Trophoblast cell (in vitro differentiated cells and primary cell): ENCODE measurements around the gene PRTG.

Source experiments
- DNase-seq, 2 donors: peaks; one replicate each; pipeline ENCODE4 v3.0.0-alpha.2; 2016
- H2AFZ ChIP-seq: 2 replicates; pipeline ENCODE4 v1.6.1; 2013; ENCODE audit warnings: low read length, moderate library complexity, mild to moderate bottlenecking; ENCODE audit not compliant: insufficient read depth, poor library complexity
- H2AK5ac ChIP-seq: 2 replicates; pipeline ENCODE4 v1.6.1; 2013; ENCODE audit warnings: mild to moderate bottlenecking, low read length
- H2BK120ac ChIP-seq: 2 replicates; pipeline ENCODE4 v1.6.1; 2013; ENCODE audit warnings: low read length, mild to moderate bottlenecking, moderate library complexity; ENCODE audit not compliant: insufficient read depth, poor library complexity
- H2BK12ac ChIP-seq: 2 replicates; pipeline ENCODE4 v1.6.1; 2013; ENCODE audit warnings: mild to moderate bottlenecking, low read length, moderate library complexity
- H2BK5ac ChIP-seq: 2 replicates; pipeline ENCODE4 v1.6.1; 2013; ENCODE audit warnings: low read length, low read depth, moderate library complexity, mild to moderate bottlenecking; ENCODE audit not compliant: poor library complexity
- H3K14ac ChIP-seq: 2 replicates; pipeline ENCODE4 v1.6.1; 2013; ENCODE audit warnings: mild to moderate bottlenecking, low read length
- H3K18ac ChIP-seq: 2 replicates; pipeline ENCODE4 v1.6.1; 2013; ENCODE audit warnings: mild to moderate bottlenecking, low read length
- H3K23ac ChIP-seq: 2 replicates; pipeline ENCODE4 v1.6.1; 2013; ENCODE audit warnings: low read length
- H3K27ac ChIP-seq: 2 replicates; pipeline ENCODE4 v1.5.1; 2013; ENCODE audit warnings: low read depth, mild to moderate bottlenecking, inconsistent platforms, low read length, moderate library complexity
- H3K27me3 ChIP-seq: 2 replicates; pipeline ENCODE4 v1.6.1; 2013; ENCODE audit warnings: inconsistent platforms, mild to moderate bottlenecking, low read length, moderate library complexity; ENCODE audit not compliant: insufficient read depth
- H3K36me3 ChIP-seq, 2 experiments: 1 replicate in 1 of 2; 2 replicates in 1 of 2; pipeline ENCODE4 v1.6.1; 2013; ENCODE audit warnings: low read length in 2 of 2, mild to moderate bottlenecking in 2 of 2, moderate library complexity in 1 of 2; ENCODE audit not compliant: insufficient read depth in 2 of 2, control insufficient read depth in 1 of 2
- H3K4ac ChIP-seq: 2 replicates; pipeline ENCODE4 v1.6.1; 2013; ENCODE audit warnings: low read depth, mild to moderate bottlenecking, low read length, moderate library complexity
- H3K4me1 ChIP-seq, 2 experiments: 1 replicate in 1 of 2; 2 replicates in 1 of 2; pipeline ENCODE4 v1.6.1; 2013; ENCODE audit warnings: low read length in 2 of 2, mild to moderate bottlenecking in 2 of 2, moderate library complexity in 1 of 2; ENCODE audit not compliant: insufficient read depth in 2 of 2, control insufficient read depth in 1 of 2
- H3K4me2 ChIP-seq: 2 replicates; pipeline ENCODE4 v1.6.1; 2013; ENCODE audit warnings: inconsistent platforms, mild to moderate bottlenecking, low read length, moderate library complexity
- H3K4me3 ChIP-seq: 2 replicates; pipeline ENCODE4 v1.5.1; 2013; ENCODE audit warnings: mild to moderate bottlenecking, low read depth, low read length, inconsistent platforms
- H3K79me1 ChIP-seq: one replicate; pipeline ENCODE4 v1.6.1; 2013; ENCODE audit warnings: low read length
- H3K79me2 ChIP-seq: 2 replicates; pipeline ENCODE4 v1.6.1; 2013; ENCODE audit warnings: low read length, mild to moderate bottlenecking; ENCODE audit not compliant: control insufficient read depth, insufficient read depth, poor library complexity
- H3K9ac ChIP-seq: 2 replicates; pipeline ENCODE4 v1.6.1; 2013; ENCODE audit warnings: mild to moderate bottlenecking, low read length
- H3K9me3 ChIP-seq: 2 replicates; pipeline ENCODE4 v1.6.1; 2013; ENCODE audit warnings: low read depth, mild to moderate bottlenecking, control low read depth, inconsistent platforms, low read length; ENCODE audit not compliant: insufficient read depth
- H4K12ac ChIP-seq: 2 replicates; pipeline ENCODE4 v1.6.1; 2013; ENCODE audit warnings: low read depth, mild to moderate bottlenecking, low read length, moderate library complexity
- H4K8ac ChIP-seq: 2 replicates; pipeline ENCODE4 v1.6.1; 2013; ENCODE audit warnings: low read depth, mild to moderate bottlenecking, low read length, moderate library complexity
- H4K91ac ChIP-seq: one replicate; pipeline ENCODE4 v1.6.1; 2013; ENCODE audit warnings: low read depth, mild to moderate bottlenecking, low read length, moderate library complexity
- WGBS: extraction: QIAGEN DNeasy Blood & Tissue Kit; methylation state at CpG from one replicate; pipeline ENCODE4 v1.1.7; 2013; ENCODE audit warnings: missing lambda C conversion rate; ENCODE audit not compliant: insufficient read length, insufficient coverage; ENCODE audit errors: extremely low coverage; 5-methylcytosine and 5-hydroxymethylcytosine counted together

Gene PRTG

GRCh38 chr15:55618387-55618786 lies 124.6 kb downstream of the PRTG start:
- H3K23ac ChIP-seq, result no peak overlapping the region
- no CpG with 5 or more reads among the region's 4 CpGs for WGBS
- no peak for DNase-seq
- H3K79me1 ChIP-seq, result no peaks in the 10 kb centered on the region
- no peak overlapping the region for H2BK120ac ChIP-seq
- no peak overlapping the region for H3K18ac ChIP-seq
- H3K14ac ChIP-seq, result no peak overlapping the region
- H3K27ac ChIP-seq, result no peak overlapping the region
- H3K4me3 ChIP-seq, result no peak overlapping the region
- H3K4me2 ChIP-seq, result no peak overlapping the region
- H3K9me3 ChIP-seq, result no peaks in the 10 kb centered on the region
- no peak overlapping the region for H2AK5ac ChIP-seq
- H3K27me3 ChIP-seq, result no peaks in the 10 kb centered on the region
- no peak overlapping the region for H4K12ac ChIP-seq
- no peak overlapping the region for H3K9ac ChIP-seq
- H2BK12ac ChIP-seq, result no peak overlapping the region
- H3K36me3 ChIP-seq, result peaks cover 26 to 35% of the 10 kb centered on the region in 2 experiments
- H3K4me1 ChIP-seq, result no peaks in the 10 kb centered on the region
- H2AFZ ChIP-seq, result no peak overlapping the region
- no peak overlapping the region for H4K8ac ChIP-seq
- H3K4ac ChIP-seq, result no peak overlapping the region
- no peak overlapping the region for H2BK5ac ChIP-seq
- no peak overlapping the region for H4K91ac ChIP-seq
- H3K79me2 ChIP-seq, result no peaks in the 10 kb centered on the region

- no peak overlapping the region for H4K91ac ChIP-seq
- no peak overlapping the region for H3K4me3 ChIP-seq
- H2BK120ac ChIP-seq, result no peak overlapping the region
- no peak overlapping the region for H3K14ac ChIP-seq
- H3K9ac ChIP-seq, result no peak overlapping the region
- no peaks in the 10 kb centered on the region for H3K9me3 ChIP-seq
- H4K12ac ChIP-seq, result no peak overlapping the region
- no peak overlapping the region for H3K4me2 ChIP-seq
- no CpG with 5 or more reads among the region's 1 CpG for WGBS
- H3K4ac ChIP-seq, result no peak overlapping the region
- no peak overlapping the region for H2BK5ac ChIP-seq
- H3K23ac ChIP-seq, result no peak overlapping the region
- no peak overlapping the region for H2AFZ ChIP-seq
- H3K79me1 ChIP-seq, result no peaks in the 10 kb centered on the region
- H2AK5ac ChIP-seq, result no peak overlapping the region
- no peak overlapping the region for H3K18ac ChIP-seq
- H2BK12ac ChIP-seq, result no peak overlapping the region
- H3K27ac ChIP-seq, result no peak overlapping the region
- H3K4me1 ChIP-seq, result no peaks in the 10 kb centered on the region
- no peak for DNase-seq
- H3K36me3 ChIP-seq, result peaks cover 8 to 23% of the 10 kb centered on the region in 2 experiments
- no peaks in the 10 kb centered on the region for H3K79me2 ChIP-seq
- no peak overlapping the region for H4K8ac ChIP-seq
- no peaks in the 10 kb centered on the region for H3K27me3 ChIP-seq
Measured at GRCh38 chr15:55615445-55615844, 127.5 kb downstream of the PRTG start.

- WGBS, result no CpG with 5 or more reads among the region's 4 CpGs
- Histone ChIP-seq H4K91ac (no peak overlapping the region), H3K79me2 (no peaks in the 10 kb centered on the region), H2AK5ac (no peak overlapping the region), H3K79me1 (no peaks in the 10 kb centered on the region), H3K4ac (no peak overlapping the region), H3K27ac (no peak overlapping the region), H3K4me3 (no peak overlapping the region), H2BK5ac (no peak overlapping the region), H3K23ac (no peak overlapping the region), H3K4me2 (no peak overlapping the region), H3K18ac (no peak overlapping the region), H3K9ac (no peak overlapping the region), H4K12ac (no peak overlapping the region), H2BK12ac (no peak overlapping the region), H3K9me3 (no peaks in the 10 kb centered on the region), H2BK120ac (no peak overlapping the region), H3K36me3 (peaks cover 7 to 16% of the 10 kb centered on the region in 2 experiments), H3K27me3 (no peaks in the 10 kb centered on the region), H3K4me1 (no peaks in the 10 kb centered on the region), H4K8ac (no peak overlapping the region), H3K14ac (no peak overlapping the region), H2AFZ (no peak overlapping the region)
- no peak for DNase-seq
Measured at GRCh38 chr15:55613727-55614126, 129.2 kb downstream of the PRTG start.

GRCh38 chr15:55606214-55606613 lies 136.7 kb downstream of the PRTG start:
- Histone ChIP-seq H3K27ac (no peak overlapping the region), H2AFZ (no peak overlapping the region), H3K23ac (no peak overlapping the region), H3K4me2 (no peak overlapping the region), H3K18ac (no peak overlapping the region), H2BK12ac (no peak overlapping the region), H3K4me3 (no peak overlapping the region), H4K8ac (no peak overlapping the region), H2BK120ac (no peak overlapping the region), H3K79me2 (no peaks in the 10 kb centered on the region), H3K27me3 (no peaks in the 10 kb centered on the region), H3K4ac (no peak overlapping the region), H4K91ac (no peak overlapping the region), H3K9ac (no peak overlapping the region), H3K14ac (no peak overlapping the region), H4K12ac (no peak overlapping the region), H2BK5ac (no peak overlapping the region), H2AK5ac (no peak overlapping the region), H3K36me3 (peaks cover 3 to 7% of the 10 kb centered on the region in 2 experiments), H3K4me1 (no peaks in the 10 kb centered on the region), H3K9me3 (no peaks in the 10 kb centered on the region), H3K79me1 (no peaks in the 10 kb centered on the region)
- no CpG with 5 or more reads among the region's 5 CpGs for WGBS
- DNase-seq, result no peak
